K562 treated with DMSO at 1 percent for 12 hours (cell line): ENCODE measurements around the gene DSCAML1. TPM values are rescaled to one million over a fixed set of nuclear protein-coding genes. Genes with fewer than 3 reads are reported as not detected.

ENCODE experiments used
- total RNA-seq: library from RNA; unstranded; fragments of 300-600 nt; gene quantifications from 2 replicates; pipeline ENCODE4 v1.2.3, GENCODE V29; 2022; ENCODE audit not compliant: insufficient read depth

Gene DSCAML1
- not detected in 2 replicates for total RNA-seq

GRCh38 chr11:117796872-117797529 lies at the start of gene DSCAML1:
DSCAML1 (minus strand) TSS chr11:117797216; CDS start chr11:117797079, 137 bp downstream.

GRCh38 chr11:117824571-117825537 lies 27.8 kb upstream of the DSCAML1 start, which contains the start of gene FXYD2:
FXYD2 (minus strand) TSS chr11:117824744; CDS start chr11:117824678, 66 bp downstream.

Other genes starting within 250 kb of the DSCAML1 start
- not detected in 2 replicates for gene FXYD2, start 27.5 kb upstream of the DSCAML1 start, total RNA-seq
- gene FXYD6, start 79.4 kb upstream of the DSCAML1 start, total RNA-seq: not detected in 2 replicates
- gene TMPRSS13, start 132.2 kb upstream of the DSCAML1 start, total RNA-seq: 0.38 TPM in 1 of 2 replicates, not detected in the other
- 15.2 and 42.1 TPM in 2 replicates for gene IL10RA, start 189.2 kb upstream of the DSCAML1 start, total RNA-seq